Daoy (cell line): Measurements from ENCODE around the gene CSMD2. TPM values are rescaled to one million over a fixed set of nuclear protein-coding genes. Genes with fewer than 3 reads are reported as not detected.

ENCODE experiments used
- DNase-seq: peaks from one replicate; pipeline ENCODE4 v3.0.0-alpha.2; 2015; ENCODE audit warnings: low read depth
- total RNA-seq: library from RNA; depleted of rRNA; stranded (reverse); fragments of >200 nt; shearing (Covaris generic); gene quantifications from 2 replicates; pipeline ENCODE4 v1.2.3, GENCODE V29; 2014

Gene CSMD2
- total RNA-seq, 1 experiment from 2014 or later, result 5.0 TPM

DNA sequence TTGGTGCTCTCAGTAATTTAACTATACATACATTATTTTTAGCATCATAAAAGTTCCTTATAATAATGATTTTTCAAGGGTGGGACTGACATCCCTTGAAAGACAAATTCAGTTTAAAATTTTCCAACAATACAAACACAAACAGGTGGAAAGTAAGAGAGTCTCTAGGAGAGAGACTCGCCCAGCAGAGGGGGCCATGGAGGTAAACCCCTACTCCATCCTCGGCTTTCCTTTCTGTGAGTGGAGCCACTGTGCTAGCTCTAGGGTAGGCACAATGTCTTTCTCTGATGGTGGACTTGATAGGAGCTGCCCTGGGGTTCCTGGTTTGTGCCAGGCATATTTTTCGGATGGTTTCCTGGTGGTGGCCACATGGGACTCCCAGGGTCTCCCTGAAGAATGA, 8.3 kb downstream of the CSMD2 start:
- DNase-seq, result no peak

DNA sequence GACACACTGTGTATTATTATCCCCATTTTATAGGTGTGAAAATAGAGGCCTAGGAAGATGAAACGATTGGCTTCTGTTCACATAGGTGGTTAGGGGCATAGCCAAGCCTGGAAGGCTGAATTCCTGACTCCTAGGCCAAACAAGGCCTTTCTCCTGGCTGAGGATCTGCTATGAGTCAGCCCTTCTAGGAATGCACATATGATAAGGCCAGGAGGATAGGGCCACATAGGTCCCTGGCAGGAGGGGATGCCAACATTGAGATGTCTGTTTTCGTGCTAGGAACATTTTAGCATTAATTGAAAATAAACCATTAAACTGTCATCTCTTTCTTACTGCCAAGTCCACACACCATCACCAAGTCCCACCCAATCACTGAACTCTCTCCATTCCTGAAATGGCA, 9.2 kb downstream of the CSMD2 start:
- peak; percentile 54 for DNase-seq

DNA sequence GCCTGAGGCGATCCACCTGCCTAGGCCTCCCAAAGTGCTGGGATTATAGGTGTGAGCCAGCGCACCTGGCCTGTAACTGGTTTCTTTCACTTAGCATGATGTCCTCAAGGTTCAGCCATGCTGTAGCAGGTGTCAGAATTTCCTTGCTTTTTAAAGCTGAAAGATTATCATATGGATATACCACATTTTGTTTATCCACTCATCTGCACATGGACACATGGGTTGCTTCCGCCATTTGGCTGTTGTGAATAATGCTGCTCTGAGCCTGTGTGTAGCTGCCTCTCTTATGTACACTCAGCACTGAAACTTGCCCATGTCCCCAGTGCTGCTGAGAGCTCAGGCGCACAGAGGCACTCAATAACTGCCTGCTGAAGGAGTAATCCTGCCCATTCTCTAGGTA, 11.8 kb downstream of the CSMD2 start:
- no peak for DNase-seq

DNA sequence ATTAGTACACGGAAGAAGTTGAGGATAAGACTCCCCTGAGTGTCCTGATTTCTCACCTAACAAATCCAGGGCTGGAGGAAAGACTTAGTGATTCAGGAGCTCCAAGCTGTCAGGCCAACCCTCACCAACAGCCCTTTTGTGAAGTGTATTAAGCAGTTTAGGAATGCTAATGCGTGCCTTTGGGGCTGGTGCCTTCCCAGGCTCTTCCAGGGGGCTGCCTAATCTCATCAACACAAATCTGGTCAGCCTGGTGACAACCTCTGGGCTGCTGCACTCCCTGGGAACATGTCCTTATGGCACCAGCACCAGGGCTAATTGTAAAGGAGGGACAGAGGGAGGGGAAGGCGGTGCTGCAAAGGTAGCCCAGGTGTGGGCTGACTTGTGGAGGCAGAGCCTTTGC, 15.5 kb downstream of the CSMD2 start:
- no peak for DNase-seq

DNA sequence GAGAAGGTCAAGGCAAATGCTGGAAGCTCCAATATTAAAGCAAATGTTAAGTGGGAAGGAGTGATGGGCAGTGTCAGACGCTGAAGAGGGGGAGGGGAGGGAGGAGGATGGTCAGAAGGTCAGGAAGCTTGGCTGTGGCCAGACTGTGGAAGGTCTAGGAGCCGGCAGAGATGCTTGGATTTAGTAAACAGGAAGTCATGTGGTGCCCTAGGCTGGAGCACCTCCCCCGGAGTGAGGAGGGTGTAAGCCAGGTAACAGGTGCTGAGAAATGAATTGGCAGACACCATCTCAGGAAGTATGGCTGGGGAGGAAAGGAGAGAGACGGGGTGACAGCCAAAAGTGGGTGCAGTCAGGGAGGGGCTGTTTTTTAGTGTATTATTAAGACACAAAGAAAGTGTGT, 17.7 kb downstream of the CSMD2 start:
- DNase-seq, result no peak

DNA sequence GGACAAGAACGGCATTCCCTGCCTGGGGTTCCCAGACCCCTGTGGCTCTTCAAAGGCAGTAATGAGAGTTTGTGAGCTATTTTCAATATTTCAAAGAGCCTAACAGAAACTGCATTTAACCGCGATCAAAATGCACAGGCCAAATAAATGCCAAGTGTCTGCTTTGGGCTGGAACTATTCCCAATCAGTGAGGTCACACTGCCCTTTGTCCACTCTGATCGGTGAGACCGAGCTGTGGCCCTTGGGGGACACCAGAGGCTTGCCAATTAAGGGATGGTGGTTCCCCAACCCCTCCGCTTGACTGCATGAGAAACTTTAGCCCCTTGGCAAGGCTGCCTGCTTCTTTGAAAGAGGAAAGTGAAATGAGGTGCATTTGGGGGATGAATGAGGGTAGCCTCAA, 20.3 kb downstream of the CSMD2 start:
- no peak for DNase-seq

DNA sequence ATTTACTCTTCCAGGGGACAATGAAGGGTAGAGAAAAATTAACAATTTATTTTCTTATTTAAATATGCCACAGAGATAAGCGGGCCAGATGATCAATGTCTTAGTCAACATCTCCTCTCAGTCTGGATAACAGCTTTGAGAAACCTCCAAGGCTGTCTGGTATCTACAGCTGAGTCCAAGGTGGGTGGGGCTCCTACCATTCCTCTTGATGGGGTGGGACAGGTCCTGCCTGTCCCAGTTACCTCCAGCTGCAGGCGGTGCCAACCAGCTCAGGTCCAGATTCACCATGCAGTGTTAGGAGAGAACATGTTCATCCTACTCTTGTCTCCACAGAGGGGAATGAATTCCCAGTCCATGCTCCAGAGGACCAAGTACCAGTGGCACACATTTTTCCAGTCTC, 21.1 kb downstream of the CSMD2 start:
- no peak for DNase-seq

DNA sequence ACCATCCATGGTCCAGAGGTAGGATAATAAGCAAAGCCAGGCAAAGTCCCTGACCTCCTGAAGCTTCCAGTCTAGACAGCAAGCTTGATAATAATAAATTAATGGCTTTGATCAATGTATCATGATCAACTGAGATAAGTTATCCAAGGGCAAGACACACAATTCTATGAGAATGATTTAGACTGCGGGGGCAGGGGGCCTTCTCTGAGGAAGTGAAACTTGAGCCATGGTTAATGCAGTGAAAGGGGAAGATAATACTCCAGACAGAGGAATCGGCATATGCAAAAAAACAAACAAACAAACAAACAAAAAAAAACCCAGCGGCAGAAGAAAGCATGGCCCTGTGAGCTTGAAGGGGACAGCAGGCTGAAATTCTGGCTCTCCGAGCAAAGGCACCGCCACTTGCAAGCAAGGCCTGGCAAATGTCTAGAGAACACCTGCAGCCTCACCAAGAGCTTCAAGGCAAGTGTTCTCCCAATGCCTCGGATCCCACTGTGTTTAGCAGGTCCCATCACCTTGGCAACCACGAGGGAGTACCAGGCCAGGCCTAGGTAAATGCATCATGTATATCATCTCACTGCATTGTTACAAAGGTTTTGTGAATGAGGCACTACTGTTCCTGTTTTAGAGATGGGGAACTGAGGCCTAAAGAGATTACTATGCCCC, 24.9 kb downstream of the CSMD2 start:
- DNase-seq, result no peak

DNA sequence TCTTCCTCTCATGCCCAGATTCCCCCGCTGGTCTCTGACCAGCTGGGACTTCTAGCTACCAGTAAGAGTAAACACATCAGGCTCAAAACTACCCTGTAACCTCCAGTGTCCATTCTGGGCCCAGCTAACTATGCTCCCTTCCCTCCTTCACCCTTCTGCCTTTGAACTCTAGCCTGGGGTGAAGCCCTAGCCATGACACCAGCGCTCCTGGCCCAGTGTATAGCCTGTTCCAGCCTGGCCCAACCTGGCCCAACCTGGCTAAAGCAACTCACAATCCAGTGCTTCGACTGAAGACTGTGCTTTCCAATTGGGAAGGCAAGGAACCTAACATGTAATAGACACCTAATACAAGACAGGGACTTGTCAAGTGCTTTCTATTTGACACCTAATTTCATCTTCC, 27.6 kb downstream of the CSMD2 start:
- DNase-seq, result no peak

DNA sequence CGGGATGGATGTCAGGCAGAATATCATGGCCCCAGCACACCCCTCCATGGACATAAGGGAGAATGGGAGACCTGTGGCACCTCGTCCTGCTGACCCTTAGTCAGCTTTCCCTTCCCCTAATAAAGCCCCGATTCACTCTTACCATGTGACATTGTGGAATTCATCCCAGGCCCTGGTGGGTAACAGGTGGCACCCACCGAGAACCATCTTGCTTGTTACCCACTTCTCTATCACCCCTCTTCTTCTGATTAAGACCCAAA, 32.9 kb downstream of the CSMD2 start:
- DNase-seq, result no peak

DNA sequence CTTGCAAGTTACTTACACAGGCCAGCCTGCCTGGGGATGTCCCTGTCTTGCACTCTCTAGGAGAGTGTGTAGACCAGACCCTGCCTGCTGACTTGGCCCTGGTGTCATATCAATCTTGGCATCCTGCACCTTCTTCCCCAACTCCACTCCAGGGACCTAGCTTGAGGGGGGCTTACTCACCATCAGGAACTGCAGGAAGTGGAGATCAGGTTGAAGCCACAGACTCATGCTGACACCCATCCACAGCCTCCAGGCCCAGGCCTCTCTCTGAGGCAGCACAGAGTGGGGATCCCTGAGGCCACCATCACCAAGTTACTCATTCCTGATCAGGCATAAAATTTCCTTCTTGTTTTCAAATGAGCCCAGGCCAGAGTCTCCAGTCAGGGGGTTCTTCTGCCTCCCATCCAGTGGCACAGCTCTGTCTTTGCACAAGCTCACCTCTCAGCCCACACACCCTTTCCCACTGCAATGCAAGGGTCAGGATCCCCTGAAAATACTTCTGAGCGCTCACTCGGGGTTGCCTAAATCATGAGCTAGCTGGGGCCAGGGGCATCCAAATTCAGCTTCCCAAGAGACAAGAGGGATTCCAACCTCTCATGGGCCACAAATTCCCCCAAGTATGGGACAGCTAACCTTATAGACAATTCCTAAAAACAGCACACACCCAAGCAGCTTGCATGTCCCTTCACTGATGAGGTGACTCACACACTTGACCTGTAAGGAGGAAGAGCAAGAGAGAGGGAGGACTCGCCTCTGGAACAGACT, 33.5 kb downstream of the CSMD2 start:
- peak; percentile 43 for DNase-seq

DNA sequence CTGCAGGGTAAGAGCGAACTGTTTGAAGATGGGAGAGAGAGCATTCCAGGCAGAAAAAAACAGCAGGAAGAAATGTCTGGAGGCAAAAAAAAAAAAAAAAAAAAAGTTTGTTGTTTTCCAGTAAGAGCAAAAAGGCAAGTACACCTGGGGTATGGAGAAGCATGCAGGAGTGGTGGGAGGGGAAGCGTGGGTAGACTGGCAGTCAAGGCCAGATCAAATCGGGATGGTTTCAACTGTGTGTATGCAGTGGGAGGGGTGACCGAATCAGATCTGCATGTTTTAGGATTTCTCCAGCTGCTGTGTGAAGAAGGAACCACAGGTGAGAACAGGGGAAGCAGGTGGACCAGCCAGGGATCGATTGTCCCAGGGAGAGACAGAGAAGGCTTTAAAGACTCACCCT, 34.7 kb downstream of the CSMD2 start:
- DNase-seq, result no peak

DNA sequence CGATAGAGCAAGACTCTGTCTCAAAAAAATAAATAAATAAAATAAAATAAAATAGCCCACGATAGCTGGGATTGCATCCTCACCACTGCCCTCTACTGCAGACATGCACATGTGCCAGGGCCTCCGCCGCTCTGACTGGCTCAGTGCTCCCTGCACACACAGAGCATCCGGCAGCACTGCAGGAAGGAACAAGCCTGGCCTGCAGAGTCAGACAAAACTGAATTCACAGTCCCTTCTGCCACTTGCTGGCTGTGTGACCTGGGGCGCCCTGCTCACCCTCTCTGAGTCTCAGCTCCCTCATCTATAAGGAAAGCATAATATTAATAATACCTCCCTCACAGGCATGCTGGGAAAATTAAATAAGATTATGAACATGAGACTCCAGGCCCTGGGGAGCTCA, 35.4 kb downstream of the CSMD2 start:
- DNase-seq, result no peak

DNA sequence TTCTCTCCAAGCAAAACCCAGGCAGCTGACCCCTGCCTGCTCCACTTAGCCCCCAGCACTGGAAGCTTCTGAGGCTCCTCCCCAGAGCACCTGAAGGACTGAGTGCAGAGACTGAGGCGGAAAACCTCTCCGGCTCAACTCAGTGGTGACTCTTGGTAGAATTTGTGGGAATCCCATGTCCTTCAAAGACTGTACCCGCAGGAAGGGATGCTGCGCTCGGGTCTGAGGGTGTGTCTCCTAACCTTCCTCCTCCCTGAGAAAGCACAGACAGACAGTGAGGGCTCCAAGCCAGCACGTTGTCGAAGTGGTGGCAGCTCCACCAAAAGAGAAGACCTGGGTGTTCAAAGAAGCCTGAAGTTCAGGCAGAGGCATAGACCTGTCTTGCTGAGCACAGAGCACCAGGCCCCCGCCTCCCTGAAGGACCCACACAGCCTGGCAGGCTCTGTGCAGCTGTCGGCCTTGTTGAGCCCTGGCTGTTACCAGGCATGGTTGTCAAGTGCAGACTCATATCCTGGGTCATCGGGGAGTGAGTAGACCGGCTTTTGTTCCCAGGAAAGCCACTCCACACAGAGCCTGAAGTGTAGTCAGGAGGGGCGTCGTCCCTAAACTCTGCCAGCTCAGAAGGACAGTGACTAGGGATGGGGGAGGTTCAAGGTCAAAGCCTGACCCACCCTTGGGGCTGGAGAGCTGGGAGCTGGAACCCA, 36.7 kb downstream of the CSMD2 start:
- peak; percentile 29 for DNase-seq

DNA sequence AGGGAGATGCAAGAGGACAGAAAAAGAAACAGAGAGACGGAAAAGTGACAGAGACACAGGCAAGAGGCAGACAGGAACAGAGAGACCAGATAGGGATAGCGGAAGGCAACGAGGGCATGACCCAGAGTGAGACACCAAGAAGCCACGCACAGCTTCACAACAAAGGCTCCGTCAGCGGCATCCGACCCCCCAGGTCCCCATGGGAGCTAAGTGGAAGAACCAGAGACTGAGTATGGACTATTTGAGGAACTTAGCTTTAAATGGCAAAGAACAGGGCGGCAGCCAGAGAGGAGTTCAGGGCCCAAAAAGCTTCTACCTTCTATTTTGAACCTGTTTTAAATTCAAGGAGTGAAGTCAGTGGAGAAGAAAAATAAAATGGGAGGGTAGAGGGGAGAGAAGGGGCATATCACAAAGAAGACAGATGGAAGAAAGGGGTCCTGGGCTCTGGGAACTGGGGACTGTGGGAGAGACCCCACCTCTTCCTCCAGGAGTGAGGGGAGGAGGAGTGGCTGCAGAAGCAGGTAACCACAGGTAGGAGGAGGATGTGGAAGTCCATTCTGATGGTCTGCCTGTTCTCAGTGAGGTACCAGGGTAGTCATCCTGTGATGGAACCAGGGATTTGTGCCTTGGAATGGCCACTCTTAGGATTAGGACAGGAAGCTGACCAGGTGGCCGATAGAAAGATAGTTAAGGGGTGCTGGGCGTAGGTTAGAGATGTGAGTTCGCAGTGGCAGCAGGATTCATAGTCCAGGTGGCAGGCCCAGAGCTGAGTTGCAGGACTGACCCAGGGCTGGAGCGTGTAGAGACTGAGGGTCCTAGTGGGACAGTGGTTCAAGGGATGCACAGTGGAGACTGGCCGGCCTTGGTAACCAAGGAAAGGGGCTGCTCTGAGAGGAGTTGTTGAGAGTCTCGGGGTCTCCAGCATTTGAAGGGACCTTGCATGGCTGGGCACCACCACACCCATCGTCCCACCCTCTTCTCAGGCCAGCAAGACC, 37.7 kb downstream of the CSMD2 start:
- no peak for DNase-seq

DNA sequence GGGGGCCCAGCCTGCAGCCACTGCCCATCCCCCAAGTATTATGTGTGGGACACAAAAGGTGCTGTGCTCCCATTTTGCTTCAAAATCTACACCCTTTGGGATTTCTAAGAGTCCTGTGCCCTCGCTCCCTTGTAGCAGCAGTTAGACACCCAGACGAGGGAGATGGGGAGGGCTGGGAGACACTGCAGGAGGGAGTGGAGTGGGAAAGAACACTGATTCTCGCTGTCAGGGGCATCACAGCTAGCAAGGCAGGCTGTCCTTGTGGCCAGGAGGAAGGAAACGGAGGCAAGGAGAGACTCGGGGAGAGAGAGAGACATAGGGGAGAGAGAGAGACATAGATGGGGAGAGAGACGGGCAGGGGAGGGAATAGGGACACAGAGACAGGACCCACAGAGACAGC, 38.5 kb downstream of the CSMD2 start:
- no peak for DNase-seq

DNA sequence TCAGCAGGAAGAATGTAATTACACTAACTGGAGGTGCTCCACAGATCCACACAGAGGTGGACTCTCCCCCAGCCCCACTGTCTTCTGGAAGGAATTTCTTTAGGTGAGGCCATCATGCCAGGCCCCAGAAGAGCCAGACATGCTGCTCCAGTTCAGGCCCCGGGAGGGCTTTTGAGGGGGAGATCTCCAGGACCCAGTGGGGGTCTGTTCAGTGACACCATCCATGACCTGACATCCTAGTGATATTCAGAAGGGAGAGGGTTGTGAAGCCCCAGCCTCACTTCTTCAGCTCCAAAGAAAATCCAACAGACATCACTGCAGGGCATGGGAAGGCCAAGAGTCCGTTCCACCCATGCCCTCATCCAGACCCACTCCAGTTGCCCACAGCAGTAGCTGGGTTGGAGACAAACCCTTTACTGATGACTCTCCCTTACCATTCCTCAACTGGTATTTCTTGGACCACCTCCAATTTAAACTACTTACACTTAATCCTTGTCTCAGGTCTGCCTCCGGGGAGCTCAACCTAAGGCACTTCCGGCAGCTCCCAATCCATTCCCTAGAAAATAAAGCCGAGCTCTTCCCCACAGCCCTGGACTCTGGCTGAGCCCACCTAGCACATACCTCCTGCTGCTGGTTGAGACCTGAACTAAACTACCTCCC, 39.2 kb downstream of the CSMD2 start:
- no peak for DNase-seq

DNA sequence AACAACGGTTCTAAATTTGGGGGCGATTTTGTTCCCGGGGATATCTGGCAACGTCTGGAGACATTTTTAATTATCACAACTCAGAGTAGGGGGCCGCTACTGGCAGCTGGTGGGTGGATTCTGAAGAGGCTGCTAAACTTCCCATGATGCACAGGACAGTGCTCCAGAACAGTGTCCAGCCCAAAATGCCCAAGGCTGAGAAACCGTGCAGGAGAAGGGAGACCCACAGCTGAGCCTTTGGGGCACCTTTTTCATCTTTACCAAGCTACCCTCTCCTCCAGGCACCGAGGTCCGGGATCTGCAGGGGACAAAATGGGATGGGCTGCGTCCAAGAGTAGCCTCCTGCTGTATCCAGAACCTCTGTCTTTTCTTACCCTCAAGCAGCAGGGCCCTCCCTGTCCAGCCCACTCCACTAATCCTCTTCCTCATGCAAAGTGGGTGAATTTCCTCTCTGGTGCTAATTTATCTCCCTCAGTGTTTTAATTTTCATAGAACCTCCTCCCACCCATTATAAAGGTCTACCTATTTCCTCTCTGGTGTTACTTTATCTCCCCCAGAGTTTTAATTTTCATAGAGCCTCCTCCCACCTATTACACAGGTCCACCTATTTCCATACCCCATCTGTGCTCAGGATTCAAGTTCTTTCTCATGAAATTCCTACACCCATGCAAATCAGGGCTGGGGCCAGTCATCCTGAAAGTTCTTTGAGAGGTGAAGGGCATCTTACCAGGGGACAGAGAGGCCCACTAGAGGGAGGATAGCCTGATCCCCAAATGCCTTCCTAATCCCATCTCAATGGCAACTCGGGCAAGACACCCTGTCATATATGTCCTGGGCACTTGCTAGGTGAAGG, 42.7 kb downstream of the CSMD2 start:
- no peak for DNase-seq

DNA sequence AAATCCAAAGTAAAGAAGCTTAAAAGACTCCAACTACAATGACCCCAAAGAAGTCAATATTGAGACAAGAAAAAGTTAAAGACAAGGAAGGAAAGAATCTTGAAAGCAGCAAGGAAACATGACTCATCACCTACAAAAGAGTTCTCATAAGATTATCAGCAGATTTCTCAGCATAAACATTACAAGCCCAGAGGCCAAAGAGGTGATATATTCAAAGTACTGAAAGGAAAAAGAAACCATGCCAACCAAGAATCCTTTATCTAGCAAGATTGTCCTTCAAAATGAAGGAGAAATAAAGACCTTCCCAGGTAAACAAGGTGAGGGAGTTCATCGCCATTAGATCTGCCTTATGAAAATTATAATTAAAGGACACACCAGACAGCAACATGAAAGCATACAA, 49.8 kb downstream of the CSMD2 start:
- DNase-seq, result no peak

DNA sequence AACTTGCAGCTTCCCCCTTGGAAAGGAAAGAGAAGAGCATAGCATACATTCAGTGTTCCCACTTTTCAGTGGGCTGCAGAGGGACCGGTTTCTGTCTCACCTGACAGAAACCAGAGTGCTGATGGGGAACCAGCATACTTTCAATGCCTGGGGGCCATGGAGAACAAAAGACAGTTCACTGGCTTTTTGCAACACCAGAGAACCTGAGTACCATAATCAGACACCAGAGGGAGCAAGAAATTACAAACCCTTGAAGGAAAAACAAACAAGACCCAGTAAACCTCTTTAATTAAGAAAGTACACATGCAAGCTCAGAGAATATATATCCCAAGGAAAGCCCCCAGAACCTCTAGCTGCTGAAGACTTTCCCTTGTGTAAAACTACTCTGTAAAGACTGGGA, 51.1 kb downstream of the CSMD2 start:
- no peak for DNase-seq

DNA sequence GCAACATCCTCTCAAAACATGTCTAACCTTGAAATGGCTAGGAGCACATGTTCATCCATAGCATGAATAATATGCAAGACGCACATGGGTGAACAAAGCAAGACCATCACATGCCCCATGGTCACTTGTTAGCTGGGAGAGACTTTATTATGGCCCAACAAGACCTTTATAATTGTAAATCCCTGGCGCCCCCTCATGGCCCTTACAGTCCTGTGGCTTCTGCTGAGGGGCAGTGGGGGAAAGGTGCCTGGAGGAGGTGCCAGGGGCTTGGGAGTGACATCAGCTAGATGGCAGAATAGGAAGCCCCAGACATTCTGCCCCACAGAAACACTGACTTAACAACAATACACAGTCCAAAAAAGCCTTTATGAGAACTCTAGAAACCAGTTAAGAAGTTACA, 51.7 kb downstream of the CSMD2 start:
- no peak for DNase-seq
